ENCODE data around the gene TSPEAR.
"Not testable (repeated sequence)": the region's sequence is repeated elsewhere in the genome, so short reads cannot be mapped to it uniquely, and the experiment has no call there.

Gene TSPEAR

GRCh38 chr21:44697172-44697810 lies 14.1 kb downstream of the TSPEAR start, which contains the start of gene KRTAP10-12:
Gene KRTAP10-12, plus strand, starts transcription at chr21:44697172. Its CDS starts 30 bp downstream, at chr21:44697202.
- not testable (repeated sequence) for H3K4me3 Mint-ChIP-seq; H3K27ac Mint-ChIP-seq; H3K36me3 Mint-ChIP-seq (ENCODE audit: low read depth); DNase-seq (ENCODE audit: low spot score); H3K4me1 Mint-ChIP-seq (ENCODE audit: low read depth)
- Mint-ChIP-seq H3K9me3 (peaks cover 13% of the 10 kb centered on the region), H3K27me3 (ENCODE audit: low read depth) (peaks cover 51% of the 10 kb centered on the region)

GRCh38 chr21:44696572-44696971 lies 14.8 kb downstream of the TSPEAR start:
- peaks cover 50% of the 10 kb centered on the region for H3K27me3 Mint-ChIP-seq (ENCODE audit: low read depth)
- H3K9me3 Mint-ChIP-seq, result peaks cover 13% of the 10 kb centered on the region
- H3K4me3 Mint-ChIP-seq, result no peak overlapping the region
- no peak for DNase-seq (ENCODE audit: low spot score)
- H3K27ac Mint-ChIP-seq, result no peak overlapping the region
- no peaks in the 10 kb centered on the region for H3K36me3 Mint-ChIP-seq (ENCODE audit: low read depth)
- H3K4me1 Mint-ChIP-seq (ENCODE audit: low read depth), result no peaks in the 10 kb centered on the region

GRCh38 chr21:44695641-44696040 lies 15.7 kb downstream of the TSPEAR start:
- no peaks in the 10 kb centered on the region for H3K4me1 Mint-ChIP-seq (ENCODE audit: low read depth)
- H3K36me3 Mint-ChIP-seq (ENCODE audit: low read depth), result no peaks in the 10 kb centered on the region
- no peak for DNase-seq (ENCODE audit: low spot score)
- peaks cover 54% of the 10 kb centered on the region for H3K27me3 Mint-ChIP-seq (ENCODE audit: low read depth)
- peaks cover 13% of the 10 kb centered on the region for H3K9me3 Mint-ChIP-seq
- H3K27ac Mint-ChIP-seq, result no peak overlapping the region
- H3K4me3 Mint-ChIP-seq, result no peak overlapping the region

GRCh38 chr21:44695184-44695583 lies 16.2 kb downstream of the TSPEAR start:
- no peak for DNase-seq (ENCODE audit: low spot score)
- H3K27ac Mint-ChIP-seq, result no peak overlapping the region
- H3K4me3 Mint-ChIP-seq, result no peak overlapping the region
- H3K36me3 Mint-ChIP-seq (ENCODE audit: low read depth), result no peaks in the 10 kb centered on the region
- H3K9me3 Mint-ChIP-seq, result peaks cover 13% of the 10 kb centered on the region
- H3K4me1 Mint-ChIP-seq (ENCODE audit: low read depth), result no peaks in the 10 kb centered on the region
- peaks cover 55% of the 10 kb centered on the region for H3K27me3 Mint-ChIP-seq (ENCODE audit: low read depth)

- Mint-ChIP-seq H3K27ac (no peak overlapping the region), H3K36me3 (ENCODE audit: low read depth) (no peaks in the 10 kb centered on the region), H3K4me1 (ENCODE audit: low read depth) (no peaks in the 10 kb centered on the region), H3K27me3 (ENCODE audit: low read depth) (peaks cover 58% of the 10 kb centered on the region), H3K4me3 (no peak overlapping the region), H3K9me3 (peaks cover 13% of the 10 kb centered on the region)
- no peak for DNase-seq (ENCODE audit: low spot score)
These were observed 16.6 kb downstream of the TSPEAR start for GRCh38 chr21:44694776-44695175.

- Mint-ChIP-seq H3K4me1 (ENCODE audit: low read depth) (no peaks in the 10 kb centered on the region), H3K27ac (no peak overlapping the region), H3K27me3 (ENCODE audit: low read depth) (peaks cover 45% of the 10 kb centered on the region), H3K4me3 (no peak overlapping the region), H3K9me3 (peaks cover 13% of the 10 kb centered on the region), H3K36me3 (ENCODE audit: low read depth) (no peaks in the 10 kb centered on the region)
- no peak for DNase-seq (ENCODE audit: low spot score)
These were observed 18.4 kb downstream of the TSPEAR start for GRCh38 chr21:44692798-44693512.

GRCh38 chr21:44691686-44692085 lies 19.7 kb downstream of the TSPEAR start:
- Mint-ChIP-seq H3K4me3 (no peak overlapping the region), H3K27ac (no peak overlapping the region), H3K4me1 (ENCODE audit: low read depth) (peaks cover under 1% of the 10 kb centered on the region), H3K36me3 (ENCODE audit: low read depth) (no peaks in the 10 kb centered on the region), H3K27me3 (ENCODE audit: low read depth) (peaks cover 34% of the 10 kb centered on the region), H3K9me3 (peaks cover 13% of the 10 kb centered on the region)
- DNase-seq (ENCODE audit: low spot score), result no peak

GRCh38 chr21:44689740-44690139 lies 21.6 kb downstream of the TSPEAR start:
- not testable (repeated sequence) for H3K36me3 Mint-ChIP-seq (ENCODE audit: low read depth)

GRCh38 chr21:44687671-44688070 lies 23.7 kb downstream of the TSPEAR start:
- Mint-ChIP-seq H3K9me3 (peaks cover 5% of the 10 kb centered on the region), H3K27me3 (ENCODE audit: low read depth) (peaks cover 21% of the 10 kb centered on the region)

More at GRCh38 chr21:44689740-44690139, 21.6 kb downstream of the TSPEAR start:
- H3K4me3 Mint-ChIP-seq; H3K27ac Mint-ChIP-seq; DNase-seq (ENCODE audit: low spot score); H3K4me1 Mint-ChIP-seq (ENCODE audit: low read depth): not testable (repeated sequence)
- Mint-ChIP-seq H3K27me3 (ENCODE audit: low read depth) (peaks cover 25% of the 10 kb centered on the region), H3K9me3 (peaks cover 13% of the 10 kb centered on the region)

GRCh38 chr21:44686843-44687561 lies 24.4 kb downstream of the TSPEAR start:
- Mint-ChIP-seq H3K27ac (no peak overlapping the region), H3K4me1 (ENCODE audit: low read depth) (peaks cover 8% of the 10 kb centered on the region), H3K9me3 (no peaks in the 10 kb centered on the region), H3K36me3 (ENCODE audit: low read depth) (no peaks in the 10 kb centered on the region), H3K4me3 (no peak overlapping the region), H3K27me3 (ENCODE audit: low read depth) (peaks cover 24% of the 10 kb centered on the region)
- DNase-seq (ENCODE audit: low spot score), result no peak

More at GRCh38 chr21:44687671-44688070, 23.7 kb downstream of the TSPEAR start:
- Mint-ChIP-seq H3K27ac (no peak overlapping the region), H3K4me1 (ENCODE audit: low read depth) (peaks cover 8% of the 10 kb centered on the region), H3K36me3 (ENCODE audit: low read depth) (no peaks in the 10 kb centered on the region), H3K4me3 (no peak overlapping the region)
- DNase-seq (ENCODE audit: low spot score), result no peak

- no peak overlapping the region for H3K27ac Mint-ChIP-seq
- H3K36me3 Mint-ChIP-seq (ENCODE audit: low read depth), result no peaks in the 10 kb centered on the region
- peaks cover 20% of the 10 kb centered on the region for H3K27me3 Mint-ChIP-seq (ENCODE audit: low read depth)
- no peak overlapping the region for H3K4me3 Mint-ChIP-seq
- peak; percentile 1 for DNase-seq (ENCODE audit: low spot score)
- H3K9me3 Mint-ChIP-seq, result no peaks in the 10 kb centered on the region
- H3K4me1 Mint-ChIP-seq (ENCODE audit: low read depth), result peaks cover 8% of the 10 kb centered on the region
These were observed 25.2 kb downstream of the TSPEAR start for GRCh38 chr21:44686000-44686781.

- peaks cover 14% of the 10 kb centered on the region for H3K27me3 Mint-ChIP-seq (ENCODE audit: low read depth)
- H3K9me3 Mint-ChIP-seq; H3K4me3 Mint-ChIP-seq; H3K36me3 Mint-ChIP-seq (ENCODE audit: low read depth); H3K4me1 Mint-ChIP-seq (ENCODE audit: low read depth); H3K27ac Mint-ChIP-seq: not testable (repeated sequence)
- DNase-seq (ENCODE audit: low spot score), result peak; percentile 1
These were observed 26.3 kb downstream of the TSPEAR start for GRCh38 chr21:44685050-44685449.

GRCh38 chr21:44684483-44684882 lies 26.9 kb downstream of the TSPEAR start:
- Mint-ChIP-seq H3K27me3 (ENCODE audit: low read depth) (peaks cover 14% of the 10 kb centered on the region), H3K36me3 (ENCODE audit: low read depth) (no peaks in the 10 kb centered on the region), H3K4me1 (ENCODE audit: low read depth) (peaks cover 8% of the 10 kb centered on the region), H3K27ac (no peak overlapping the region), H3K4me3 (no peak overlapping the region), H3K9me3 (no peaks in the 10 kb centered on the region)
- peak; percentile 0 for DNase-seq (ENCODE audit: low spot score)

Measured in T-helper 2 cell treated with Interferon-gamma antibody and Interleukin-4, amounts not matched to agents 5 μg/mL and 100 μg/mL, for 36 hours (primary cell).